Activated CD8-positive, alpha-beta memory T cell treated with anti-CD3 and anti-CD28 coated beads for 24 hours (primary cell): Measurements from ENCODE around the gene PFKFB4.

Source experiments
- DNase-seq: peaks from one replicate; pipeline ENCODE4 v3.0.0-alpha.2; 2020

The PFKFB4 gene

DNA sequence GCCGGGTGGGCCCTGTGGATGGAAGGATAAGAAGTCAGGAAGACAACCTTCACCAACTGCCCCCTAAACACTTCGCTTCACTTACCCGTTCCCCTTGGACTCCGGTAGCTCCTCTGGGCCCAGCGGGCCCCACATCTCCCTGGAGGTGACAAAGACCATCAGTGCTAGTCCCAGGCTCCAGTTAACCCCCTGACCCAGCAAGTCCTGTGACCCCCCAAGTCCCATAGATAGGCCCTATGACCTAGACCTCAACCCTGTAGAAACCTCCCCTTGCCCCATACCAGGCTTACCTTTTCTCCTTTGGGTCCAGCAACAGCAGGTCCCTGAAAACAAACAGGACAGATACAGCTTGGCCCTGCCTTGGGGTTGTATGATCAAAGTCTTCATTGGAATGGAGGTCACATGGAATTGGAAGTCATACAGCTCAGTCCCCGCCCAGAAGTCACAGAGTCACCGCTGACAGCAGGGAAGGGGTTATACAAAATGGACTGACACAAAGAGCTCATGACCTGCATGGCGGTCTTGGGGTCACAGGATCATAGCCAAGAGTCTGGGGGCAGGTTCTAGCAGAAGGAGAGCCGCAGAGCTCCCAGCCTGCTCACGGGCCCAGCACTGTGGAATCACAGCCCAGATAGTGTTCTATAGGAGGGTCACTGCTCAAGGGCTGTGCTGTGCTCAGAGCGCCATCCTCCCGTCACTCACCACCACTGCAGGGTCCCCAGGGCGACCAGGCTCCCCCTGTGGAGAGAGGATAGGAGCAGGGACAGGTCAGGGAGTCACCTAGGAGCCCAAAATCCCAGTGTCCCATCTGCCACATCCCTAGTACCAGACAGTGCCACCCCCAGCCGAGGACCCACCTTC, 25.2 kb upstream of the PFKFB4 start:
- no peak for DNase-seq

- DNase-seq = no peak
Observed at GRCh38 chr3:48576647-48577046, 20.0 kb upstream of the PFKFB4 start.

DNA sequence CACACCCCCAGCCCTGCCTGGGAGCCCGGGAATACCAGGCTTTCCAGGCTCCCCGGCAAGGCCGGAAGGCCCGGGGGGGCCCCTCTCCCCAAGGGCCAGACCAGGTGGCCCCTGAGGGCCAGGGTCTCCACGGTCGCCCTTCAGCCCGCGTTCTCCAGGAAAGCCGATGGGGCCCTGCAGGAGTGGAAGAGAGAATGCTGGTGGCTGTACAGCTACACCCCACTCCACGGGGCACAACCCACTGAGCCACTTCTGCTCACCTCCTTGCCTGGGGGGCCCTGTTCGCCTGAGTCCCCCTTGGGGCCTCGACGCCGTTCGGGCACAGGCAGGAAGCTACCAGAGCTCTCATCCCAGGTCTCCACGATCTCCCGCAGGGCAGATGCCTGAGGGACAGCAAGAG, 18.8 kb upstream of the PFKFB4 start:
- no peak for DNase-seq

GRCh38 chr3:48573973-48574585, 17.5 kb upstream of the PFKFB4 start:
- no peak for DNase-seq

DNA sequence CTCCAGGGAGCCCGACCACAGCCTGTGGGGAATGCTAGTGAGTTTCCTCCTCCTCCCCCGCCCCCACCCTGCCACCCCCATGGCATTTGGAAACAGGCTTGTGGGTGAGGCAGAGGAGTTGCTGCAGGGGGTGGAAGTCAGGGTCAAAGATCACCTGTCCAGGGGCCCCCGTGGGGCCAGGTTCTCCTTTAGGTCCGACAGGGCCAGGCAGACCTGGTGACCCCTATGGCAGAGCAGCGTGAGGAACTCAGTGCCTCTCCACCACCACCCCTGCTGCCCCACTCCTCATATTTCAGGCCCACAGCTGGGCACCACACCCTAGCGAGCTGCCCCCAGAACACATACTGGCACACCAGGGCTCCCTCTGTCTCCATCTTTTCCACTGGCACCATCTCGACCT, 15.9 kb upstream of the PFKFB4 start:
- DNase-seq = no peak

DNA sequence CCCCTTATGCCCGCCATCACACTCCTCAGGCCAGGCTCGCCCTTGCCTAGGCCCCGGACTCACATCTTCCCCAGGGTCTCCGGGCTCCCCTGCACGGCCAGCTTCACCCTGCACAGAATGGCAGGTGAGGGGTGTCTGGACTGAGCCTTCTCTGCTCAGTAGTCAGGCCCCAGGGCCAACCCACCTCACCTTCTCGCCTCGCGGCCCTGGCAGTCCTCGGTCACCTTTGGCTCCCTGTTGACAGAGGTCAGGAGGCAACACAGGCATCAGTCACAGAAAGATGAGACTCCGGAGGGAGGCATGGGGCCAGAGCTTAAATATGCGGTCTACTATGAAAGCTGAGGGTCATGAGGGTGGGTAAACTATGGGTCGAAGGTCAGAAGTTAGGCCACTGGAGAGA, 15.3 kb upstream of the PFKFB4 start:
- DNase-seq = no peak

DNA sequence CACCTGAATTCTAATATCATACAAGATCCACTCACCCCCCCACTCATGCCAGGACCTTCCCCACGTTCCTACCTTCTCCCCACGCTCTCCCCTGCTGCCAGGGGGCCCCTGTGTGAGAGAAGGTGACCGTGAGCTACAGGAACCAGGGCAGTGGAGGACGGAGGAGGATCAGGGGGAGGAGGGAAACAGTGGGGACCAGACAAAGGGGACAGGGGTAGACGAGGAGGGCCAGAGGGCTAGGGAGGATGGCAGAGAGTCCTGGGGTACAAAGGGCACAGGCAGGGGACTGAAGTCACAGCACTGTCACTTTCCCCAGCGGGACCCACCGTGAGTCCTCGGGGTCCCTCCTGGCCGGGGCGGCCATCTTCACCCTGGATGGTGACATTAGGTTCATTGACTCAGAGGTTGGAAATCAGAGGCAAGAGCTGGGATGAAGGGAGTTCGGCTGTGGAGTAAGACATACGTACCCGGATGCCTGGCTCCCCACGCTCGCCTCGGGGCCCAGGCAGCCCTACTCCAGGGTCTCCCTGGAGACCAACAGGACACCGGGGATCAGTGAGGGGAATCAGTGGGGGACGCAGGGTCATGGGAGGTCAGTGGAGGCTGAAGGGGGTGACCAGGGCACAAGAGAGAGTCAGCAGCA, 13.3 kb upstream of the PFKFB4 start:
- no peak for DNase-seq

DNA sequence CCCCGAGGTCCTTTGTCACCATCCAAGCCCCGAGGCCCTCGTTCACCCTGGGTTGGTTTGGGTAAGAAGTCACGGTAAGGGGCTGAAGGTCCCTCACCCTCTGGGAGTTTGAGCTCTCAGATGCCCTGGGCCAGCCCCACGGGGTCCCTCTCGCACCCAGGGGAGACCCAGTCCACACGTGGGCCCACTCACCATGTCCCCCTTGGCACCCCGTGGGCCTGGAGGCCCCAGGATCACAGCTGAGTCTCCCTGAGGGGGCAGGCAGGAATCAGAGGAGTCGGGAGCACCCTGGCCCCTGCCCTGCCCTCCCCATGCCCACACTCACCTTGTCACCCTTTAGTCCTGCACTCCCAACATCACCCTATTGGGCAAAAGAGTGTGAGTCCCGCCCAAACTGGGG, 12.8 kb upstream of the PFKFB4 start:
- no peak for DNase-seq

DNA sequence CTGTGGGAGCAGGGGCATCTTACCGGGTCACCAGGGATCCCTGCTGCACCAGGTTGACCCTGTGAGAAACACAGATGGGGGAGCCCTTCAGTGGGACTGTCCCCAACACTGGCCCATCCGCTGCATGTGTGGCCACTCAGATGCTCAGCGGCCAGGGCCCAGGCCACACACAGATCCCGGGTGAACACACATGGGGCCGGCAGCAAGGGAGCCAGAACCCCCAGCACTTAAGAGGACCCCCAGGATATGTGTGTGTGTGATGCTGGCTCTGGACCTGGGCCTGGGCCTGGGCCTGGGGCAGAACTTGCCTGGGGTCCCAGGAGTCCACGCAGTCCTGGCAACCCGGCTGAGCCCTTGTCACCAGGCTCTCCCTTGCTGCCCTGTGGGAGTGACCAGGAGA, 11.9 kb upstream of the PFKFB4 start:
- no peak for DNase-seq

DNA sequence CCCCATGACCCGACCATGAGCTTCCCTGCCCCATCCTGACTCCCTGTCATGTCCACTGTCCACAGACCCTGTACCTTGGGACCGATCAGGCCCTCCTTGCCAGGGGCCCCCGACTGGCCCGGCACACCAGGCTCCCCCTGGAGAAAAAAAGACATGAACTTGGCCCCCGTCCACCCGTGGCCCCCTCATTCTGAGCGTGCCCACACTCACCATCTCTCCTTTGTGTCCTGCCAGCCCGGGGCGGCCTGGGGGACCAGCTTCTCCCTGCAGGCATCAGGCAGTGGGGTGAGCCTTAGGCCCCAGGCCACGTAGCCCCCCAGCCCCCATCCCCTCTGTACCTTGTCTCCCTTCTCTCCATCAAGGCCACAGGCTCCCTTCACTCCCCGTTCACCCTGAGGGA, 10.9 kb upstream of the PFKFB4 start:
- no peak for DNase-seq

DNA sequence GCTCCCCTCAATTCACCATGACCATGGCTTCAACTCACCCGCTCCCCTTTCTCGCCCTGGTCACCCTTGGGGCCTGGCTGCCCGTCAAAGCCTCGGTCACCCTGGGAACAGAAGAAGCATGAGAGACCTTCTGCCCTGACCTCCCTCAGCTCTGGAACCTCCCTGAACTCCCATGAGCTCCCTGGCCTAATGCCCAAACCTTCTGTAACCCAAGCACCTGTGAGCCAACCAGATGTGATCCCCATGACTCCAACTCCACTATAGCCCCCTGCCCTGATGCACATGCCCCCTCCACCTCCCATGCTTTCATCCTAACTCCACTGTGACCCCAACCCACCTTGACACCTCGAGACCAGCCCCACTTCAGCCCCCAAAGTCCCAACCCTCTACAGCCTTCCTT, 10.5 kb upstream of the PFKFB4 start:
- no peak for DNase-seq

GRCh38 chr3:48566401-48566760, 9.8 kb upstream of the PFKFB4 start:
- DNase-seq = no peak

DNA sequence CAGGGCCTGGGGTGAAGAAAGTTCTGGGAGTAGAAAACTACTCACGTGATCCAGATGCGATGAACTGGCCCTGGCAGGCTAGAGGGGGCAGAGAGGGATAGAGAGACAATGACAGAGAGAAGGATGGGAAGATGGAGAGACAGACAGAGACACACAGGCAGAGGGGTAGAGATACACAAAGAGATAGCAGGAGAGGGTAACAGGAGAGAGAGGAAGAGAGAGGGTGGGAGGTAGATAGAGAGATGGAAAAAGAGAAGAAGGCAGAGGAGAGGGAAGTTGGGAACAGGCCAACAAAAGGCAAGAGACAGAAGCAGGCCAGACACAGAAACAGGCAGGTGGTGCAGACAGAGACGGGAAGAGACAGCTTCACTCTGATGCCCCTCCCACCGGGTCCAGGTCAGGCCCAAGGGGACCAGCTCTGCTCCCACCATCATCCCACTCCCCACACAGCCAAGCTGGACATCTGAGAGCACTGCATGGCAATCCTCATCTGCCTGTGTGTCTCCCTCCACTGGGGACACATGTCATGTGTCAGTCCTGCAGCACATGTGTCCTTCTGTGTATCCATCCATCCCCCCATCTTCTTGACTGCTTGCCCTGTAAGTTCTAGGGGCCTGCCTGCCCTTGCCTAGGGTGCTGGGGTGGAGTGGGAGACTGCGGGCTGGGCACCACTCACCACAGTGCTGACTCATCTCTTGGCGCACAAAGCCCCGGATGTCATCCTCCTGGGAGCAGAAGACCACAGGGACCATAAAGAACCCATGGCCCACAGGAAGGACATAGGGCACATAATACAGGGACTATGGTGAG, 9.2 kb upstream of the PFKFB4 start:
- no peak for DNase-seq

- DNase-seq = no peak
Observed at GRCh38 chr3:48565186-48565585, 8.6 kb upstream of the PFKFB4 start.

DNA sequence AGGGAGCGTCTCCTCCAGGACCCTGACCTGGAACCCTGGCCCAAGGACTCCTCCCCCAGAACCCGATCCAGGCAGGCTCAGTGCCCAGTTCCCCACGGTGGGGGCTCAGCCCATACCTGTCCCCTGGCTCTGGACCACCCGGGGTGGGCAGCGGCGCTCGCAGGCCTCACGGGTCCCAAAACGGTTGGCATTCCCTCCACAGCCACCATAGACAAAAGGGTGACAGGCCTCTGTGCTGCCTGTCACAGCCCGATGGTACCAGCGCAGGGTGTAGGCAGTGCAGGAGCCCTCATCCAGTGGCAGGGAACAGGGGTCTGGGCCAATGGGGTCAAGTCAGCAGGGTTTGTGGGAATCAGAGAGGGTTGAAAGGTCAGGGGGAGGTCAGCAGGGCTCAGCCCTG, 8.1 kb upstream of the PFKFB4 start:
- no peak for DNase-seq

DNA sequence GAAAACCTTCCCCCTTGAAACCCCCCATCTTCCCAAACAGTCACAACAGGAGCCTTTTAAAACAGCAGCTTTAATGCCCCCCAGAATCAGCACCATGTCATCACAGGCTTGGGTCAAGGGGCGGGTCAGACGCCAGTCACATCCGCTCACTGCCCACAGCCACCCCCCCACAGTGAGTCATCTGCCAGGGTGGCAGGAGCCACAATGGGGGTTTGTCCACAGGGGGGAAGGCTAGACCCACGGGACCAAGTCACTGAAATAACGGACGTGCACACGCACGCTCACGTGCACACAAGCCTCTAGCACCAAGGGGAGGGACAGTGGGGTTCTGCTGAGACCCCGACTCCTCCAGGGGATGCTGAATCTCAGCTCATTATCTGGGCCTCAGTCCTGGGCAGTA, 7.4 kb upstream of the PFKFB4 start:
- peak; percentile 72 for DNase-seq

DNA sequence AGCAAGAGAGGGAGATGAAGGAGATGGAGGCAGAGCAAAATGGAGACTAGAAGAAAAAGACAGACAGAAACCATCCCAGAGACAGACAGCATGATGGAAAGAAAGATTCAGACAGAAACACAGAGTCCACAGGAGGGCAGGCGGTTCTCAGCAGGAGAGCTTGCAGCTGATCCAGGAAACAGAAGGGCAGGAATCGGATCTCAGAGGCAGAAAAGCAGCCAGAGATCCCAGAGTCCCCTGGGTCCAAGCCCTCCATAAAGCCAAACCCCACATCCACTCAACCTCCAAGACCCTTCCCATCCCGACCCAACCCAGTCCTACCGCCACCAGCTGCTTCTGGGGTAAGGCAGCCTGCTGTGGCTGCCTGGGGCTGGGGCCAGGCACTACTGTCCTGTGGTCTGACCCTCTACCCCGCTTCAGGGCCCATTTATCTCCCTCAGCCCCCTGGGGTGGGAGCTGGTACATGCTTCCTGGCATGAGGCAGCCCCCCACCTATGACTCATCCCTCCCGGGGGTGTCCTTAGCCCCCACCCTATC, 6.8 kb upstream of the PFKFB4 start, which contains the start of gene UCN2:
Gene UCN2 (minus strand): TSS at position 400 of the 537 bp plus-strand sequence. CDS start 657 bp downstream, outside the sequence.
- no peak for DNase-seq

DNA sequence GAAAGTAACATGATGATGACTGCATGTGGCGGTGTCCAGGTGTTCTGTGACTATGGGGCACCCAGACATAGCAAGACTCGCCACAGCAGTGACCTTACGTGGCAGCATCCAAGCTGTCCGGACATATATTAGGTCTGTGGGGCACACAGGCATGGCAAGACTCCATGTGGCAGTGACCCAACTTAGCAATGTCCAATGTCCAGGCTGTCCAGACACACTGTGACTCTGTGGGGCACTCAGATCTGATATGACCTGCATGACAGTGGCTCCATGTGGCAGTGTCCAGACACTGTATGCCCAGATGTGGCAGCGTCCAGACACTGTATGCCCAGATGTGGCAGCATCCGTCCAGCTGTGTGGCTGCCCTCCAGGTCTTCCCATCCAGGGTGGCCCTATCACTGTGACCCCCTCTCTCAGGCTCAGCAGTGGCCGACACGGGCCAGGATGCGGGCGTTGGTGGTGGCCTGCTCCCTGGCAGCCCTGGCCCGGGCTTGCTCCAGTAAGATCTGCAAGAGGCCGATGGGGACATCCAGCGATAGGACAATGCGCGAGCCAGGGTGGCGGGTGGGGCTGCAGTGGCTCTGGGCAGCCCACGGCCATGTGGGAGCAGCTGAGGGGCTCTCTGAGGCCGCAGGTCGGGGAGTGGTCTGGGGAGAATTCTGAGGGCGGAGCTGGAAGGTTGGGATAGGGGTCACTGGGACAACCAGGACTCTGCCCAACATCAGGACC, 5.9 kb upstream of the PFKFB4 start:
- DNase-seq = no peak

- DNase-seq = peak; percentile 61
Observed at GRCh38 chr3:48561045-48561736, 4.6 kb upstream of the PFKFB4 start.

GRCh38 chr3:48560648-48561018, 4.0 kb upstream of the PFKFB4 start:
- DNase-seq = no peak

DNA sequence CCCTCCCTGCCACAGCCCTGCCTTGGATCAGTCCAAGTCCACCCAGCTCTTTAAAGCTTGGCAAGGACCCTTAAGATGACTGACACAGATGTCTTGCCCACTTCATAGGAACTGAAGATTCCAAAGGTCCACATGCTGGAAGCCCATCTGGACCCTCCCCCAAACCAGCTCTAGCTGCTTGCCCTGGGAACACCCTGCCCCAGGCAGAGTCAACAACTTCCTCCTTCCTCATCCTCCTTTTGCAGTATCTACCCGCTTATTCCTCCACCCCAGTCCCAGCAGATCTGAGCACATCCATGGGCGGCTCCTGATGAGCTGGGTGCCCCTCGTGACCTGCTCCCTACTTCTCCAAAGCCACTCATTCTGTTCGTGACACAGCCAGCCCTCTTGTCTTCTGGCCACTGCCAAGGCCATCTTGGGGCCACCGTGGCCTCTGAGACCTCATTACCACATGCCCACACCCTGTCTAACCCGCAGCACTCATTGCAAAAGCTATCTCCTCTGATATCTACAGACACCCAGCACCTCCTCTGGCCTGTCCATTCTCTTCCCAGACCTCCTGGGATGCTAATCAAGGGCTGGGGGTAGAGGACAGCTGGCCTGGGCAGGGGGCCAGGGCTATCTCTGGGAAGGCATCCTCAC, 2.0 kb upstream of the PFKFB4 start:
- no peak for DNase-seq
